ENCODE results near the gene ZNF234. TPM values are rescaled to one million over a fixed set of nuclear protein-coding genes. Genes with fewer than 3 reads are reported as not detected.

Gene ZNF234
- total RNA-seq, 2 experiments from 2014 or later: 7.2 to 7.4 TPM

DNA sequence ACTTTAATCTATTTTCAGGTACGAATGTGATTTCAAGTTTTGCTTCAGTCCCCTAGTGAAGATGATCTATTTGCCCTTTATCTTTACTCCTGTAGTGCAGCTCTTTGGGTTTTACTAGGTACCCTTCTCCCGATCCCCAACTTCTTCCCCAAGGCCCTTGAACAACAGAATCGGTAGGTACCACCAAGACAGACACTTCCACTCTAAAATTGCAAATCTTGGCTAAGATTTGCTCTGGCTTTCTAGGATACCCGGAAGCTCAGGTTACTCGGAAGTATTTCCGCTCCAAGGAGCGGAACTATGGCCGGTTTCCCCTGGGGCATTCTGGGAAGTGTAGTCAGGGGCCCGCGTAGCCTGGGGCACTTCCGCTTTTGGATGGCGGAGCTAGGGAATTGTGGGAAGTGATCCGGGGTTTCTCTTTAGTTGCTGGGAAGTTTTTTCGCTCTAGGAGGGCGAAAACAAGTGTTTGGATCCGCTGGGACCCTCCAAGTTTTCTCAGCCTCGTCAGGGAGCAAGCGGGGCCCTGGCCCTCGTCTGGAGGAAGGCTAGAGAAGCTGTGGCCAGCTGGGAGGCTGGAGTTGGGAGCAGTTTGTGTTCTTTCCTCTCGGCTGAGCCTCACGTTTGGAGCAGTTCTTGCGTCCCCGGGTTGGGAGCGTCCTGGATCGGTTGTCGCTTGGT, 65.9 kb downstream of the ZNF234 start:
- intact Hi-C loops (cut with micrococcal nuclease): no loop called here
- H3K9me3 Mint-ChIP-seq: peaks cover 20% of the 10 kb centered on the region
- ChIA-PET POLR2A (interaction anchor here (0.8 kb wide), 1 partner anchor 9 kb away, joined by 4 read pairs; no protein-coding TSS in a partner anchor), CTCF (interaction anchor here (0.9 to 1.2 kb wide), 2 partner anchors 10 to 43 kb away, joined by 3 to 4 read pairs; no protein-coding TSS in a partner anchor)
- H3K27me3 Mint-ChIP-seq: peaks cover 2% of the 10 kb centered on the region
- peaks cover 10% of the 10 kb centered on the region for H3K36me3 Mint-ChIP-seq (ENCODE audit: low read depth)
- ATAC-seq (peak; percentile 94), DNase-seq (peak; percentile 84)
- peak overlapping the region; percentile 92 for H3K27ac Mint-ChIP-seq
- peaks cover 7% of the 10 kb centered on the region for H3K4me1 Mint-ChIP-seq (ENCODE audit: low read depth)
- peak overlapping the region; percentile 84 for H3K4me3 Mint-ChIP-seq
- TF ChIP-seq, protein P1, sequence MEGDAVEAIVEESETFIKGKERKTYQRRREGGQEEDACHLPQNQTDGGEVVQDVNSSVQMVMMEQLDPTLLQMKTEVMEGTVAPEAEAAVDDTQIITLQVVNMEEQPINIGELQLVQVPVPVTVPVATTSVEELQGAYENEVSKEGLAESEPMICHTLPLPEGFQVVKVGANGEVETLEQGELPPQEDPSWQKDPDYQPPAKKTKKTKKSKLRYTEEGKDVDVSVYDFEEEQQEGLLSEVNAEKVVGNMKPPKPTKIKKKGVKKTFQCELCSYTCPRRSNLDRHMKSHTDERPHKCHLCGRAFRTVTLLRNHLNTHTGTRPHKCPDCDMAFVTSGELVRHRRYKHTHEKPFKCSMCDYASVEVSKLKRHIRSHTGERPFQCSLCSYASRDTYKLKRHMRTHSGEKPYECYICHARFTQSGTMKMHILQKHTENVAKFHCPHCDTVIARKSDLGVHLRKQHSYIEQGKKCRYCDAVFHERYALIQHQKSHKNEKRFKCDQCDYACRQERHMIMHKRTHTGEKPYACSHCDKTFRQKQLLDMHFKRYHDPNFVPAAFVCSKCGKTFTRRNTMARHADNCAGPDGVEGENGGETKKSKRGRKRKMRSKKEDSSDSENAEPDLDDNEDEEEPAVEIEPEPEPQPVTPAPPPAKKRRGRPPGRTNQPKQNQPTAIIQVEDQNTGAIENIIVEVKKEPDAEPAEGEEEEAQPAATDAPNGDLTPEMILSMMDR (IDR thresholded peaks at IDR 0.05): no peak

Other genes starting within 250 kb of the ZNF234 start
- 1 to 10 TPM; 7.9 to 8.8 TPM for gene ZNF45, start 206.3 kb upstream of the ZNF234 start, total RNA-seq
- gene ZNF221, start 190.3 kb upstream of the ZNF234 start, total RNA-seq: 1 to 10 TPM; 1.0 to 1.6 TPM
- gene ZNF155, start 157.4 kb upstream of the ZNF234 start, total RNA-seq: 1 to 10 TPM; 2.6 to 2.9 TPM
- 1 to 10 TPM; 3.4 to 5.6 TPM for gene ZNF230, start 138.6 kb upstream of the ZNF234 start, total RNA-seq
- gene ZNF222, start 116.2 kb upstream of the ZNF234 start, total RNA-seq: 1 to 10 TPM; 1.5 to 2.3 TPM
- gene ZNF223, start 89.5 kb upstream of the ZNF234 start, total RNA-seq: 1 to 10 TPM in 1 of 2 experiments, under 1 TPM in 1; 0.67 to 2.2 TPM
- gene ZNF284, start 69.4 kb upstream of the ZNF234 start, total RNA-seq: 1 to 10 TPM; 1.7 to 1.9 TPM
- 10 to 100 TPM; 13.3 to 14.0 TPM for gene ZNF224, start 47.2 kb upstream of the ZNF234 start, total RNA-seq
- gene ZNF225, start 28.2 kb upstream of the ZNF234 start, total RNA-seq: 1 to 10 TPM; 3.0 to 4.4 TPM
- gene ZNF226, start 23.5 kb downstream of the ZNF234 start, total RNA-seq: 1 to 10 TPM; 5.9 to 6.7 TPM
- gene ZNF227, start 71.0 kb downstream of the ZNF234 start, total RNA-seq: 10 to 100 TPM; 17.7 to 18.5 TPM
- under 1 TPM; 0.20 to 0.43 TPM for gene ZNF233, start 118.3 kb downstream of the ZNF234 start, total RNA-seq
- gene ZNF235, start 163.5 kb downstream of the ZNF234 start, total RNA-seq: 1 to 10 TPM; 2.7 to 3.6 TPM
- gene ZNF112, start 215.1 kb downstream of the ZNF234 start, total RNA-seq: under 1 TPM in 1 of 2 experiments, not detected in 1; 0.11 TPM